GM21786 (cell line): Measurements from ENCODE around the gene ADAD2.
A peak's percentile ranks its signal among the peaks of the same experiment; 100 is the strongest.

ENCODE experiments used
- ATAC-seq: cut with Tn5 transposase; IDR thresholded peaks from one replicate; pipeline ENCODE4 v1.9.1; 2021; ENCODE audit not compliant: unreplicated experiment

ADAD2 gene

DNA sequence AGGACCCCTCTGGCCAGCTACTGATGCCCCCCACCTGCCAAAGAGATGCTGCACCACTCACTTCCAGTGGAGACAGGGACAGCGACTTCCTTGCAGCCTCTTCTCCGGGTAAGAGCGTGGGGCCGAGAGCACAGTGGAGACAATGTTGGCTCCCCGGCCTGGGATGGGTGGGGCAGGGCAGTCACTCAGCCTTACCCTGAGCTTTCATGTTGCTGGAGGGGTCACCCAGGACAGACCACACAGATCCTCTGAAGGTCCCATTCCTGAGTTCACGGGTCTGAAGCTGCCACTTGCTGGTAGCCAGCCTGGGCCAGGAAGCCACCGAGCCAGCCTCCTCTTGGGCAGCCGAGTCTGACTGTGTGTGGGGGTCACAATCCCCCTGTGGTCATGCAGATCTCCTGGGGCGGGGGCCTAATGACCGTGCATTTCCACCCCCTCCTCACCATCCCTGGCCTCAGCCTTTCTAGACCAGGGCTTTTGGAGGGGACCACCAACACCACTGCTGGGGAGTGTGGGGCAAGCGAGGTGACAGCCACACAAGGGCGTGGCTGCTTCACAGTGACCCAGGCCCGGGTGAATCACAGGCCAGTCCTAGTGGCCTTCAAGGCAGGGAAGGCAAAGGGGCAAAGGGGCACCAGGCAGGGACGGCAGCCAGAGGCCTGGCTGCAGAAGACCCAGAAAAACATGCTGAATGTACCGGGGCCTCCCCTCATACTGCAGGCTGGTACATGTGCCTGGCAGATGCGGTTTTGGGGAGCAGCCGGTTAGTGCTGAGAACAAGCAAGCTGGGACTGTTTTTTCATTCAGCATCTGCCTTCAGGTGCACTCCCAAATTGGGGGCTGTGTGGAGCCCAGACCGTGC lies 14.5 kb upstream of the ADAD2 start:
- no peak for ATAC-seq

DNA sequence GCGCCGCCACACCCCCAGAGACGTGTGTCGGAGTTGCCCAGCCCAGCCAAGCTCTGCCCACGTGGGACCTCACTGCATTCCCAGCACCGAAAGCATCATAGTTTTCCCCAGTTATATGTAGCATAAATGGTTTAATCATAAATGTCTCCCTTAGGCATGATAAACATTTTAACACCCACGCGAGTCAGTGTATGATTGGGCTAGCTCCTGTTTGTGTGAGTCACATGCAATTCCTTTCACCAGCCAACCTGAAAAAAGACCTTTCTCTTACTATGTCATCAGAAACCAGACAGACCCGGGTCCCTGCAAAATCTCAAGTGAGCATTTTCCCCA lies 13.2 kb upstream of the ADAD2 start:
- ATAC-seq: no peak

DNA sequence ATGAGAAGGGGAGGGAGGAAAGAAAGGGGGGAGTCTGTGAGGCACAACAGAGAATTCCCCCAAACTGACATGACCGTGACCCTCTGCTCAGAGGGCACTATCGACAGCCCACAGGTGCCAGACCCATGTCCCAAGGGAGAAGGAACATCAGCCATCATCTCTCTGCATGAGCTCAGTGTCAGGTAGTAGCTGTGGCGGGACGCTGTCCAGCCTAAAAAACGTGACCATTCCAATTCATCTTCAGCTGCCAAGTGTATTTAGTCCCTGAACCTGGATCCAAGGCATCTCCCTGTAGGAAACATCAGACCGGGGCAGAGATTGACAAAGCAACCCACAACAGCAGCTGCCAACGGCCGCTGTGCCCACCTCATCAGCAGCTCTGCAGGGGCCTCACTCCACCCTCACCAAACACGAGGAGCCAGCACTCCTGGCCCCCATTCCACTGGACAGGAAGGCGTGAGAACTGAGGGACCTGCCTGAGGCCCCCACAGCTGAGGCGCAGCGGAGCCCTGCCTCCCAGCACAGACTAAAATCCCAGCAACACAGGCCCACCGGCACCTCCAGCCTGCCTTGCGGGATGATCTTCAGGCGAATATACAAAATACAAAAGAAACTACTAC lies 12.7 kb upstream of the ADAD2 start:
- ATAC-seq: no peak

DNA sequence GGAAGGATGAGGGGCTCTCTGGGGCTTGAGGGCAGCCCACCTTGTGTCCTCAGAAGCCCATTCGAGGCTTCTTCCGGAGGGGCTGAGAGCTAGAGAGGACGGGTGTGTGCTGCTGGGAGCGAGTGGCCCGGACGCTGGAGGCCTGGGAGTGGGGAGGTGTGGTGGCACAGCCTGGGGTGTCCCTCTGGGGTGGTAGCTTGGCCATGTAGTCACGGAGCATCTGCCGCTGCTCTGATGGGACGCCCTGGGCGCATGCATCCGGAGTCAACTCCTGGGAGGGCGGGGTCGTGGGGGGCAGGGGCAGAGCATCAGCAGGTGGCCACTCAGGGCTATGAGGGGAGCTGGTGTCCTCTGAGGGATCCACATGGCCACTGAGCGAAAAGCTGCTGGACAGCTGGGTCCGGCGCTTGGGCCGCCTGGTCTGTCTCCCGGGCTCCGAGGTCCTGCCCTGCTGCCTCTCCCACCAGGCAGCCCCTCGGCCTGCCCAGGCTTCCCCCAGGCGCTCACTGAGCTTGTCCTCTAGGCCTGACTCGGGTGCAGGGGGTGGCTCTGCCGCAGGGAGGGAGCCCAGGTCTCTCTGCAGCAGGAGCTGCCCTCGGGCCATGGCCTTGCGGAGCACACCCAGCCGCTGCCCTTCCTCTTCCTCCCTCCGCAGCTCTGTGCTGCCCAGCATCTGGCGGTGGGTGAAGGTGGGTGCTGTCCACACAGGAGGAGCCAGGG lies 11.9 kb upstream of the ADAD2 start:
- ATAC-seq: no peak

DNA sequence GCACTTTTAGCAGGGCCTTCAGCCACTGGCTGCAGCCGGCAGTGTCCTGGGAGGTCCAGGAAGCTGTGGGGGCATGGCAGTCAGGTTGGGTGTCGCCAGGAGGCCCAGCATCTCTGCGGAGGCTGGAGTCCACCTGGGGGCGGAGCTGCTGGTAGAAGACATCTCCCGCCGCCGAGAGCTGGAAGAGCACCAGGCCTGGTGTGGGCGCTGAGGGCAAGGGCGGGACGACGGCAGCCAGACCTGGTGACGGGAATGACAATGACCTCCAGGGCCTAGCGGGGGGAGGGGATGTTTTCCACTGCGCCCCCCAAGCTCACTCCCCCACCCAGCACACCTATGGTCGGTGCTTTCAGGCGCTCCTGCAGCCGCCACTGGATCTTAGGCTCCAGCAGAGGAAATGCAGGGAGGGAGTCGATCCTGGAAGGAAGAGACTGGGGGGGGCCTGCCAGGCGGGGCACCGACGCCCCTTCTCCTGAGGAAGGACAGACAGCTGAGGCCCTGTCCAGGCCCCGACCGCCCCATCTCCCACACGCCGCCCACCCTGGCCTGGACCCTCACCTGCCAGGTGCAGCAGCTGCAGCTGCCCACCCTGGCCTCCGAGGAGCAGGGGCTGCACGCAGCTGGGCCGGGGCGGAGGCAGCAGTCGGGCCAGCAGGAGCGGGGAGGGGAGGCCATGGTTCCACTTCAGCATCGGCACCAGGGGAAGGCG lies 11.2 kb upstream of the ADAD2 start:
- ATAC-seq: no peak

DNA sequence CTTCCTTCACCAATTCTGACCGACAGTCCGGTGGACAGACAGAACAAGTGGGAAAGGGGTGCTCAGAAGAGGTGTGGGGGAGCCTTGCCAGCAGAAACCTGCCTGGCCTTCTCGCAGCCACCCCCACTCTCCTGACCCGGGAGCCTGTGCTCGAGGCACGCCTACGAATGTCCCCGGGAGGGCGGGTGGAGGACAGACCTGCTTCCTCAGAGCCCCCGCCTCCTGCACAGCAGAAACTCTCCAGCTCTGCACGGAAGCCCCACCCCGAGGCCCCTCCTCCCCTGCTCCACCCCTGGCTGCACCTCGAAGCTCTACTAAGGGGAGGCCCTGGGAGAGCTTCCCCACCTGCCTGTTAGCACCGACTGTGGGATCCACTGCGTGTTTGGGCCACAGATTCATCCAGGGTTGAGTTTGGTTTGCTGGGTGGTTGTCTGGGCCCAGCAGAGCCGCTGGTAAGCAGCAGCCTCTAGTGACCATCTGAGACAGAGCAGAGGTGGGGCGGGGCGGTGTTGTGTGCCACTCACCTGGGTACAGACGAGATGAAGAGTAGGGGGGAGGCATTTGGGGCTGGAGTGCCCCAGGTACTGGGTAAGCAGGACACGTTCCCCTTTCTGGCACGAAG lies 10.3 kb upstream of the ADAD2 start:
- no peak for ATAC-seq

DNA sequence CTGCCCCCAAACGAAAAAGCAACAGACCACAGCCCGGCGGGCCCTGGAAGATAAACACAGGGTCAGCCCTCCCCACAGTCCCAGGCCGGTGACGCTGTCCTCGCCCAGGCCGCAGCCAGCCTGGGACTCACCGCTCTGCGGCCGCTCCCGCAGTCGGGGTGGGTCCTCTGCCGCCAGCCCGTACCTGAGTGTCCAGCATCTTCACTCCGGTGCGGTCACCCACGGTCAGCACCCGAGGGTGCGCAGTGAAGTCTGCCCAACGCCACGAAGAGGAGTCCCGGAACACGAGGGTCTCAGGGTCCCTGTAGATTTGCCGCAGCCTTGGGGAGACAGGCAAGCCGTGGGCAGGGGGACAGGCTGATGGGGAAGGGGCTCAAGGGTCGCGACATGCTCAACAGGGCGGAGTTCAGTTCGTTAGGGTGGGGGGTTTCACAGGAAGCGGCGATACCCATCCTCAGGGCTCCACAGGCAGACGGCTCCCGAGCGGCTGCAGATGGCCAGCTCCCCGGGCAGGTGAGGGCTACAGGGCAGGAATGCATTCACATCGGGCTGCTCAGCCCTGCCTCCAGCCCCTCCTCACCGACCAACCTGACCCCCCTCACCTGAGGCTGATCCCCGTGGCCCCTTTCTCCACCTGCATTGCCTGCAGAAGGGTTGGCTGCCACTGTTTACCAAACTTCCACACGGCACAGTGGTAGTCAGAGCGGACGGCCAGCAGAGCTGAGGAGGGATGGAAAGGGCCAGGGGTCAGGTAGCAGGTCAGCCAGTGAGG lies 9.6 kb upstream of the ADAD2 start:
- no peak for ATAC-seq

DNA sequence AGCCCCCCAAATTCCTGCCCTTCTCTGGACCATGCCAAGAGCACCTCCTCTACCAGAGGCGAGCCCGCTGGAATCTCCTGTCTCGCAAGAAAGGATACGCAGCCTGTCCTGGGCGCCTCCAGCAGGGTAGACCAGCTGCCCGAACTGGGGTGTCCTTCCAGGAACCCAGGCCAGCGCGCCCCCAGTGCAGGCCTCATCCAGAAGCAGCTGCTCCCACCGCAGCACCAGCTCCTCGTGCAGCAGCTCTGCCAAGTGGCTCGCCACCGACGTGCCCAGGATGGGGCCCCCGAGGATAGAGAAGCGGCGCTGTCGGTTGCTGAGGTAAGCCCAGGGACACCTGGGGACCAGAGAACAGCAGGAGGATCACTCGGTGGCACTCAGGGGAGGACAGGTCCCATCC lies 8.9 kb upstream of the ADAD2 start:
- ATAC-seq: no peak

DNA sequence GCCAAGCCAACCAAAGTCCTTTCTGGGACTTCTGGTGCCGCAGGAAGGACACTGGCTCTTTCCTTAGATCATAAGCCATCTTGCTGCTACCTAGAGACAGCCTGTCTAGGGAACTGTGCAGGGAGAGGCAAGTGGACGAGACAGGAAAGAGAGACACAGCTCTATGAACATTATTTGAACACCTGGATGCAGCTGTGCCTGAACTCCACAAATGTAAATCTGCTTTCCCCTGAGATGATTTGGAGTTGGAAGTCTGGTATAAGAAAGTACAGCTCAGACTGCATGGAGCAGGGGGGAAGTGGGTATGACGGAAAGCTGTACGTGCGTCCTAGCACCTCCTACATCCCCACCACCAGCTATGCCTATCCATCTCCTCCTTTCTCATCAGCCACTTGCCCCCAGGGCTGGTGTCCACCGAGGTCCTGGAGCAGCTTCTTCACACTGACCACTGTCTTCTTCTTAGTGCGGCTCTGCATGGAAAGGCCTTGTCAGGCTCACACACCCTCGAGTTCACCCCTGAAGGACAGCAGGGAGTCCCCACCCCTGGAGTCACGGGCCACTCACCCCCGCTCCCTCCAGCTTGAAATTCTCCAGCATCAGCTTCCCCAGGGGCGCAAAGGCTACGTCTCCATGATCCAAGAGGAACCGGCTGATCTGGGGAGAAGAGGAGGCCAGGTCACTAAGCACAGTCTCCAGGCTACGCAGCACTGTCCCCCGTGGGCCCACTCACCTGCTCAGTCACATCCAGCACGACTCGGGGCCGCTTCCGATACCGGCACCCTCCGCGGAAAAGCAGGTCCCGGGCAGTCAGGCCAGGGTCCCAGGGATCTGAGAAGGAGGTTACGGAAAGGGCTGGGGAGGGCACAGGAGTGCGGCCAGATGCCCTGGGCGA lies 8.0 kb upstream of the ADAD2 start:
- no peak for ATAC-seq

DNA sequence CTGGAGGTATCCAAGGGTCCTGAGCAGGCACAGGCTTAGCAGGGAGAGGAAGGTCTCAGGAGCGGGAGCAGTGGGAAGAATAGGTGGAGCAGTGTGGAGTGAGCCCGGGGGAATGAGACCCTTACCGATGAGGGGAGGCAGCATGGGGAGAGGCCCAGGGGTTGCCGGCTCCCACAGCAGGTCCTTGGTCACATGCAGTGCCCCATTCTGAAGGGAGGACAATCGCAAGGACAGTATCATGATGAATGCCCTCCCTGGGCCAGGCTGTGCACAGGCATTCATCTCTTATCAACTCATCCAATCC lies 7.4 kb upstream of the ADAD2 start:
- no peak for ATAC-seq

DNA sequence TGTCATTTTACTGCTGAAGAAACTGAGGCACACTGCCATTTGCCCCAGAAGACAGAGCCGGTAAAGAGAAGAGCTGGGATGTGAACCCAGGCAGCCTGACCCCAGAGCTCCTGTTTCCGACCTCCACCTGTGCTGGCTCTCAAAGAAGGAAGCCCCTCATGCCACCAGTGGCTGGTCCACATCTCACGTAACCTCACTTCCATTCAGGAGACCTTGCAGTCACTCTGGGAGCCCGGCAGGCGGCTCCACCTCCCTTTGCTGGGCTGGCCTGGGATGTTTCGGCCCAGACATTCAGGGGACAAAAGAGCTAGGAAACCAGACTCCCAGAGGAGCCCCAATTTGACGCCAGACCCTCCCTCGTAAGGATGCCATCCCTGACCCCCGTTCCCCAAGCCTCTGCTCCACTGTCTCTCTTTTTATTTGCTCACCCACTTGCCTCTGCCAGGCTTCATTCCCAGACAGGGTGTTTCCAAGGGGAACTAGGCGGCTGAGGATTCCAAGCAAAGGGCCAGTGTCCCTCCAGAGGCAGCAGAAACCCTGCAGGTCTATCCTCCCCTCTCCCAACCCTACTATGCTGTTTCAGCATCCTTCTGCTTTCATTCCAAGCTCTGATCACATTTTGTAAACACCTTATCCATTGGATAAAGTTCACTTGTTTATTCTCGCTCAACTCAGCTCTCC lies 6.9 kb upstream of the ADAD2 start:
- ATAC-seq: no peak

DNA sequence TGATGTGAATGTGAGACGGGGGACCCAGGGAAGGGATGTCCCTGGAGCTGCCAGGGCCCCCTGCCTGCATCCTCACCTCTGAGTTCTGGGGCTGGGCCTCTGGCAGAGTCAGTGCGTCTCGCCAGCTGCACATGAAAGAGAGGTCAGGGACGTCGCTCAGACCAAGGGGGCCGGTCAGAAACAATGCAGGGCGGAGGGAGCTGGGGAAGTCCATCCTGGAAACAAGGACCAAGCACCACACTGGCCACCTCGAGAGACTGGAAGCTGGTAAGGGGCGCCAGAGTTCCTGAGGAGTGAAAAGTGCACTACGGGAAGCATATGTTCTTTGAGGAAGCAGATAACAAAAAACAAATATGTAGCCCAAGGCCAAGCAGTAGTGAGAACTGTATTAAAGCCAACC lies 6.2 kb upstream of the ADAD2 start:
- ATAC-seq: no peak

DNA sequence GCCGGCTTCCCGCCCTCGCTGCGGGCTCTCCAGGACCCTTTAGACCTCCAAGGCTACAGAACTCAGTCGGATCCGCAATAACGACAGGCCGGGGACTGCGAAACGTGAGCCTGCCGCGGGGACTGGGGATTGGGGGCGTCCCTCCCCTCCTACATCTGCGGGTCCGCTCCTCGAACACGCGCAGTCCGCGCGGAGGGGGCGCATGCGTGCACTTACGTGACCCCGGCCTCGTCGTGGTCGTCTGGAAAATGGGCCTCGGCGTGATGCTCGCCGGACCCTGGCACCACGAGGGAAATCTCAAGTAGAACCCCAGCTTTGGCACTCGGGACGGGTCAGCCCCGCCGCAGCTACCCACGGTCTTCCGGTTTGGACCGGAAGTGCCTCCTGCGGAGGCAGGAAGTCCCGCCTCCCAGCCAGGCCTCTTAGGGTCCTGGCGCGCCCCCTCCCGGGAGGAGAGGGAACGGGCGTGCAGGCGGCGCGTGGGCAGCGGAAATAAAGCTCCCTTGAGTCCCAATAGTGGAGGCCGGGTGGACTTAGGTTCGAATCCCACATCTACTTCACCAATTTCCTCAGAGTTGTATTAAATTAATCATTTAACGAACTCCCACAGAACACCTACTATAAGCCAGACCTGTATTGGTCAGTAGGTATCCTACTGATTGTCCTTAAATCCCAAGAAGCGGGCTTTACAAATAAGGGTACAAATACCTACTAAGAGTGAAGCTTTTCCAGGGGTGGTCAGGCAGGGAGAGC lies 4.1 kb upstream of the ADAD2 start, which contains the start of gene TAF1C:
Gene TAF1C (minus strand): TSS at position 373 of the 753 bp plus-strand sequence. CDS start 2,069 bp downstream, outside the sequence.
- peak; percentile 93 for ATAC-seq

DNA sequence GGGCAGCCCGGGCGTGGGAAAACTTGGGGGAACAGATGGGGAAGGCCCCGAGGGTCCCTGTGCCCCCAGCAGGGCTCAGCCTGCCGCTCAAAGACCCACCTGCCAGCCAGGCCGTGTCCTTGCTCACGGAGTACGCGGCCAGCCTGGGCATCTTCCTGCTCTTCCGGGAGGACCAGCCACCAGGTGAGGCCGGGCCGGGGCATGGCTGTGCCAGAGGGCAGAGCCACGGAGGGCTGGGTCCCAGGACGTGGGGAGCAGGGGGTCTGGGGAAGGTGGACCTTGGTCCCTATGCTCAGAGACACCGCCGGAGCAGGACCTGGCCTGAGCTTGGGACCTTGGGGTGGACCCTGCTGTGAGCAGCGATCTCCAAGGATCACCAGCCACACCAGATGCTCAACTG lies 509 bp downstream of the ADAD2 start:
- no peak for ATAC-seq

DNA sequence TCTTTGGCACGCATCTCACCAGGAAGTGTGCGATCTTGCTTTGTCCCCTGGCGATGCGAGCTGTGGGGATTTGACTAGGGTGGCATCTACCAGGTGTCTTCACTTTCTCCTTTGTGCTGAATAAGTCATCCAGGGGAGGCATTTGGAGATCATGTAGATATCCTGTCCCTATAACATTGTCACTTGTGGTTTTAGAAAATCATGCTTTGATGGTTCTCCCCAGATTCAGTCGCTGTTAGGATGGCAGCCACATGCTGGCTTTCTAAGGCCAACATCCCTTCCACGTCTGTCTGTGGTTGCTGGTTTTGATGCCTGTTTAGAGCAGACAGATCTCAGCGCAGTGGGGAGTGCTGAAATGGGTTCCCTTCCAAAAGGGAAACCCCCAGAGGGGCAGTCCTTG lies 2.5 kb downstream of the ADAD2 start:
- ATAC-seq: no peak

DNA sequence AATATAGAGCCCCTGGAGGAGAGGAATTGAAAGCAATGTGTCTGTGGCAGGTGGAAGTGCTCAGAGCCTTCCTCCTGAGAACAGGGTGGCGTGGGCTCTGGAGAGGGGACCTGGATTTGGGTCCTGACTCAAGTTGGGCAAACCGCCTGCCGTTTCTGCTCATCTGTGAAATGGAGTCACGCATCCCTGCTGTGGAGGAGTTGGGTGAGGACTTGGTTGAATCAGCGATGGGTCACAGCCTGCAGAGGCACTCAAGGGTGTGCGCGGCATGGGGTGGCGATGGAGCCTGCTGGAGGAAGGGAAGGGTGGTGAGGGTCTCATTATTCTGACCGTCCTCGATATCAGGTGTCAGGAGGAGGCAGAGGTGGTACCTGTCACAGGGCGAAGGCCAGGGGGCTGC lies 3.1 kb downstream of the ADAD2 start:
- ATAC-seq: no peak

DNA sequence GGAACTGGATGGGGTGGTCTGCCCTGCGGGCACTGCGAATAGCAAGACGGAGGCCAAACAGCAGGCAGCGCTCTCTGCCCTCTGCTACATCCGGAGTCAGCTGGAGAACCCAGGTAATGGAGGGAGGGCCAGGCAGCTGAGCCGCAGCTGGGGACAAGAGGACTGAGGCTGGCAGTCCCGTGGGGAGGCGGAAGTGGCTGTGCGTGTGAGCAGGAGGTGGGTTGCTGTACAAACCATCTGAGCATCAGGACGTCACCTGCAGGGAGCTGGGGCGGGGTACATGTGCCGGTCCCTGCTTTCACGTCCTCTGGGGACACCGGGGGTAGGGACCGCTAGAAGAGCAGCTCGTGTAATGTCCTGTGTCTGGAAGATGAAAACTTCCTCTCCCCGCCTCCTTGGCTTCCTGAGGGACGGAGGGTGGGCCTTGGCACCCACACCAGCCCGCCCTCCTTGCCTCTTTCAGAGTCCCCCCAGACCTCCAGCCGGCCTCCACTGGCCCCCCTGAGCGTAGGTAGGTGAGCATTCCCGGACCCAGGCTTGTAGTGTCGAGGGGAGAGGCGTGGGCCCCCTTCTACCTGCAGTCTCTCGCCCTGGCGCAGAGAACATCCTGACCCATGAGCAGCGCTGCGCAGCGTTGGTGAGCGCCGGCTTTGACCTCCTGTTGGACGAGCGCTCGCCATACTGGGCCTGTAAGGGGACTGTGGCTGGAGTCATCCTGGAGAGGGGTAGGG lies 3.7 kb downstream of the ADAD2 start:
- ATAC-seq: no peak
